ENCODE measurements around the gene TBL1XR1.

- TF ChIP-seq CTCF (IDR thresholded peaks at IDR 0.05) (no peak), EZH2 (IDR thresholded peaks at IDR 0.05) (no peak)
Measured at GRCh38 chr3:177127008-177127407, 70.3 kb downstream of the TBL1XR1 start.

Measured in neural progenitor cell (in vitro differentiated cells).